A549 (cell line): ENCODE results near the gene BEAN1. TPM values are rescaled to one million over a fixed set of nuclear protein-coding genes. Genes with fewer than 3 reads are reported as not detected.

Experiments
- ATAC-seq, 2 experiments: fragments of 200-7000 bp in 1 of 2; fragments of >200 bp in 1 of 2; cut with Nextera tagmentation in 1 of 2; cut with Tn5 transposase in 1 of 2; 3 replicates each; pipeline versions ENCODE4 v1.8.0 to v1.9.1; 2018 to 2020; ENCODE audit warnings: mild to moderate bottlenecking in 1 of 2, moderate library complexity in 1 of 2
- CTCF ChIA-PET: fragments of 300-600 bp; sonication (Branson Sonifier 250); formaldehyde crosslinking; extraction: SDS; loops from one replicate; lab custom pipeline; 2021; ENCODE audit warnings: antibody characterized with exemption, inconsistent platforms; lab: Yijun Ruan, JAX
- POLR2A ChIA-PET: fragments of 350-600 bp; formaldehyde crosslinking; extraction: SDS; loops from one replicate; lab custom pipeline; 2021; ENCODE audit warnings: antibody characterized with exemption, inconsistent platforms; lab: Yijun Ruan, JAX
- DNase-seq, 2 experiments: peaks; one replicate each; pipeline versions ENCODE4 v3.0.0 to v3.0.0-alpha.2; 2011 to 2016; ENCODE audit warnings: low read depth in 1 of 2, low spot score in 1 of 2
- FAIRE-seq: peaks from 2 replicates; lab custom pipeline; 2011; peaks lifted over from hg19 to GRCh38; lab: Jason Lieb, UNC
- H3K27ac ChIP-seq, 2 experiments: fragments of >200 bp; sonication (Bioruptor Twin); formaldehyde crosslinking; 3 replicates each; pipeline ENCODE4 v1.5.1; 2016 to 2017
- H3K4me1 ChIP-seq: fragments of >200 bp; sonication (Bioruptor Twin); formaldehyde crosslinking; 3 replicates; pipeline ENCODE4 v1.6.1; 2016
- H3K4me2 ChIP-seq: fragments of >200 bp; sonication (Bioruptor Twin); formaldehyde crosslinking; 3 replicates; pipeline ENCODE4 v1.6.1; 2016
- H3K4me3 ChIP-seq: fragments of >200 bp; sonication (Bioruptor Twin); formaldehyde crosslinking; 3 replicates; pipeline ENCODE4 v1.5.1; 2016
- H3K9me3 ChIP-seq: fragments of >200 bp; sonication (Bioruptor Twin); formaldehyde crosslinking; 3 replicates; pipeline ENCODE4 v1.6.1; 2016
- BHLHE40 ChIP-seq: IDR thresholded peaks from 2 replicates; pipeline ENCODE4 v1.6.1; 2012; ENCODE audit warnings: low read depth, low read length, inconsistent platforms
- CBX8 ChIP-seq: fragments of 200-600 bp; sonication (generic); IDR thresholded peaks from 2 replicates; pipeline ENCODE4 v1.6.1; 2016
- CEBPB ChIP-seq, 2 experiments: fragments of >200 bp in 1 of 2; sonication (Bioruptor Twin) in 1 of 2; formaldehyde crosslinking in 1 of 2; IDR thresholded peaks; 2 replicates each; pipeline ENCODE4 v1.6.1; 2012 to 2016
- EHF ChIP-seq: fragments of 250-450 bp; sonication (Bioruptor Pico); IDR thresholded peaks from 2 replicates; pipeline ENCODE4 v1.5.0; 2020; ENCODE audit warnings: mild to moderate bottlenecking
- EP300 ChIP-seq, 2 experiments: fragments of >200 bp; sonication (Bioruptor Twin); formaldehyde crosslinking; IDR thresholded peaks; 2 replicates in 1 of 2; 3 replicates in 1 of 2; pipeline ENCODE4 v1.6.1; 2016 to 2017
- ESRRA ChIP-seq: fragments of 150-350 bp; IDR thresholded peaks from 2 replicates; pipeline ENCODE4 v1.6.1; 2014; ENCODE audit warnings: mild to moderate bottlenecking, low read length, borderline replicate concordance
- FOSB ChIP-seq: fragments of 250-450 bp; sonication (Bioruptor Pico); IDR thresholded peaks from 2 replicates; pipeline ENCODE4 v1.5.0; 2020; ENCODE audit warnings: mild to moderate bottlenecking, moderate library complexity
- FOSL2 ChIP-seq, 2 experiments: fragments of 450-650 bp in 1 of 2; fragments of >200 bp in 1 of 2; sonication (Bioruptor Twin) in 1 of 2; formaldehyde crosslinking; IDR thresholded peaks; 2 replicates each; pipeline versions ENCODE4 v1.5.0 to v1.6.1; 2016 to 2020; ENCODE audit warnings: mild to moderate bottlenecking in 1 of 2, moderate library complexity in 1 of 2
- FOXS1 ChIP-seq: fragments of 250-450 bp; sonication (Bioruptor Pico); IDR thresholded peaks from 2 replicates; pipeline ENCODE4 v1.5.0; 2020; ENCODE audit warnings: mild to moderate bottlenecking, moderate library complexity
- JUN ChIP-seq, 2 experiments: fragments of >200 bp; sonication (Bioruptor Twin); formaldehyde crosslinking; IDR thresholded peaks; 2 replicates in 1 of 2; 3 replicates in 1 of 2; pipeline ENCODE4 v1.6.1; 2016 to 2017
- MAZ ChIP-seq: fragments of 150-350 bp; IDR thresholded peaks from 2 replicates; pipeline ENCODE4 v1.6.1; 2014; ENCODE audit warnings: antibody characterized with exemption, low read depth, low read length, borderline replicate concordance
- MYC ChIP-seq: IDR thresholded peaks from 2 replicates; pipeline ENCODE4 v1.6.1; 2012; ENCODE audit warnings: mild to moderate bottlenecking, inconsistent platforms, low read length, improper control_type of control experiment, borderline replicate concordance
- NFE2L2 ChIP-seq: fragments of 150-350 bp; conservative IDR thresholded peaks from 2 replicates; pipeline ENCODE4 v1.6.1; 2014; ENCODE audit warnings: low read length
- NPAS2 ChIP-seq: fragments of 250-450 bp; sonication (Bioruptor Pico); IDR thresholded peaks from 2 replicates; pipeline ENCODE4 v1.8.0; 2022; ENCODE audit warnings: mild to moderate bottlenecking, moderate library complexity, borderline replicate concordance
- PHF8 ChIP-seq: fragments of 200-600 bp; sonication (generic); IDR thresholded peaks from 2 replicates; pipeline ENCODE4 v1.6.1; 2016; ENCODE audit warnings: low read depth, mild to moderate bottlenecking, antibody characterized with exemption, moderate library complexity, borderline replicate concordance
- POLR2A ChIP-seq: IDR thresholded peaks from 2 replicates; pipeline ENCODE4 v1.6.1; 2012; ENCODE audit warnings: mild to moderate bottlenecking, low read length
- RNF2 ChIP-seq: fragments of 200-600 bp; sonication (generic); IDR thresholded peaks from 2 replicates; pipeline ENCODE4 v1.6.1; 2016; ENCODE audit warnings: low read depth, mild to moderate bottlenecking, antibody characterized with exemption, moderate library complexity, borderline replicate concordance
- ZNF302 ChIP-seq: fragments of 250-450 bp; sonication (Bioruptor Pico); IDR thresholded peaks from 2 replicates; pipeline ENCODE4 v1.9.0; 2021; ENCODE audit warnings: inconsistent platforms, mild to moderate bottlenecking, moderate library complexity
- ZSCAN20 ChIP-seq: fragments of 250-450 bp; sonication (Bioruptor Pico); IDR thresholded peaks from 2 replicates; pipeline ENCODE4 v1.8.0; 2022; ENCODE audit warnings: mild to moderate bottlenecking, moderate library complexity
- WGBS: methylation state at CpG from one replicate; pipeline ENCODE4 v1.1.6; 2017; ENCODE audit errors: missing lambda C conversion rate; 5-methylcytosine and 5-hydroxymethylcytosine counted together
- polyA plus RNA-seq, 4 experiments: library from polyadenylated mRNA; depleted of rRNA in 3 of 4; stranded (reverse); fragments of >200 nt; fragmentation: RNase III in 1 of 4; extraction: RNeasy Plus Mini Kit Qiagen cat#74134 plus additional on column Dnase treatment in 1 of 4; gene quantifications; 2 replicates in 3 of 4; 3 replicates in 1 of 4; pipeline ENCODE4 v1.2.3, GENCODE V29; 2011 to 2017
- TF ChIP-seq, protein P1 (sequence below): fragments of >200 bp; sonication (Bioruptor Twin); formaldehyde crosslinking; IDR thresholded peaks from 2 replicates; pipeline ENCODE4 v1.6.1; 2016
- TF ChIP-seq, protein P2 (sequence below): fragments of 450-650 bp; IDR thresholded peaks from 2 replicates; pipeline ENCODE4 v1.6.1; 2014; ENCODE audit warnings: antibody characterized with exemption
- TF ChIP-seq, protein P3 (sequence below): fragments of >200 bp; sonication (Bioruptor Twin); formaldehyde crosslinking; IDR thresholded peaks from 3 replicates; pipeline ENCODE4 v1.6.1; 2016
- TF ChIP-seq, protein P4 (sequence below): fragments of >200 bp; sonication (Bioruptor Twin); formaldehyde crosslinking; IDR thresholded peaks from 3 replicates; pipeline ENCODE4 v1.5.1; 2016
- TF ChIP-seq, protein P5 (sequence below): fragments of 150-350 bp; IDR thresholded peaks from 2 replicates; pipeline ENCODE4 v1.6.1; 2014; ENCODE audit warnings: low read depth, mild to moderate bottlenecking, low read length
- TF ChIP-seq, protein P6 (sequence below): IDR thresholded peaks from 2 replicates; pipeline ENCODE4 v1.6.1; 2012

BEAN1 gene
- polyA plus RNA-seq, 2 of the 4 experiments (the other 2 are of a cell fraction) = 0.98 to 1.7 TPM

DNA sequence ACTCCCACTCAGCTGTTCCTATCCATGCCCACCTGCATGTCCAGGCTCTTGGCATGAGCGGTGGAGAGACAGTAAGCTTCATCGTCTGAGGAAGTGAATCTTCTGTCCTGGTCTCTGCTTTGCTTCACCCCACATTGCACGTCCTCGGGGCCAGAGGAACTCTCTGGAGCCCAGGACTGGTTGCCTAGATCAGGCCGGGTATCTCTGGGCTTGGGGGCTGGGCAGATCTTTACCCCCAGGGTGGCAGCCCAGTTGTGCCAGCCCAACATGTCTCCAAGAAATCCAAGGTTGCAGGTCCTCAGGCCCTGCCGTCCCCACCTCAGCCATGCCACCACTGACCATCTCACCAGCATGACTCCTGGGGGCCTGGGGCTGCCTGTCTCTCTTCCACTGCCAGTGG, 58.3 kb downstream of the BEAN1 start (continued):
- TF ChIP-seq, protein P1, sequence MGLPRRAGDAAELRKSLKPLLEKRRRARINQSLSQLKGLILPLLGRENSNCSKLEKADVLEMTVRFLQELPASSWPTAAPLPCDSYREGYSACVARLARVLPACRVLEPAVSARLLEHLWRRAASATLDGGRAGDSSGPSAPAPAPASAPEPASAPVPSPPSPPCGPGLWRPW = no peak

DNA sequence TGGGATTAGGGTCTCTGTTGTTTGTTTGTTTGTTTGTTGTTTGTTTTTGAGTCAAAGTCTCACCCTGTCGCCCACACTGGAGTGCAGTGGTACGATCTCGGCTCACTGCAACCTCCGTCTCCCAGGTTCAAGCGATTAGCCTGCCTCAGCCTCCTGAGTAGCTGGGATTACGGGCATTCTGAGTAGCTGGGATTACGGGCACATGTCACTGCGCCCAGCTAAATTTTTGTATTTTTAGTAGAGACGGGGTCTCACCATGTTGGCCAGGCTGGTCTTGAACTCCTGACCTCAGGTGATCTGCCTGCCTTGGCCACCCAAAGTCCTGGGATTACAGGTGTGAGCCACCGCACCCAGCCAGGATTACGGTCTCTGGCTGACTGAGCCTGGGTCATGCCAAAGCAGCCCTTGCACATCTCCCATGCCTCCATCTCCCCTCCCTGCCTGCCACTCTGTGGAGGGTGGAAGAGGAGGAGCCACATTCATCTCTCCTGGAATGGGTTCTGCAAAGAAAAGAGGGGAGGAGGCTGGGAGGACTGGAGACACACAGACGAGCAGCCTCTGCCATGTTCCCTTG, 59.2 kb downstream of the BEAN1 start:
- DNase-seq = no peak
- Histone ChIP-seq H3K4me2 (peak overlapping the region; percentile 32; the same call in 1 of the 3 replicates), H3K4me3 (no peak overlapping the region), H3K9me3 (no peaks in the 10 kb centered on the region), H3K27ac (peak overlapping the region; percentile 64 to 79), H3K4me1 (peaks cover 21% of the 10 kb centered on the region)
- WGBS = 93% methylated on average over 12 of the region's 12 CpGs
- CTCF ChIA-PET = interaction anchor here (0.5 to 15.7 kb wide), 8 partner anchors 10 to 383 kb away, joined by 3 to 185 read pairs (median 8); no protein-coding TSS in a partner anchor
- POLR2A ChIA-PET = interaction anchor here (1.1 kb wide), 1 partner anchor 26 kb away, joined by 3 read pairs; no protein-coding TSS in a partner anchor
- FAIRE-seq = no peak
- no peak for ATAC-seq
- TF ChIP-seq BHLHE40 = no peak
- TF ChIP-seq NPAS2 (CRISPR knock-in tag) = no peak
- TF ChIP-seq, protein P2, sequence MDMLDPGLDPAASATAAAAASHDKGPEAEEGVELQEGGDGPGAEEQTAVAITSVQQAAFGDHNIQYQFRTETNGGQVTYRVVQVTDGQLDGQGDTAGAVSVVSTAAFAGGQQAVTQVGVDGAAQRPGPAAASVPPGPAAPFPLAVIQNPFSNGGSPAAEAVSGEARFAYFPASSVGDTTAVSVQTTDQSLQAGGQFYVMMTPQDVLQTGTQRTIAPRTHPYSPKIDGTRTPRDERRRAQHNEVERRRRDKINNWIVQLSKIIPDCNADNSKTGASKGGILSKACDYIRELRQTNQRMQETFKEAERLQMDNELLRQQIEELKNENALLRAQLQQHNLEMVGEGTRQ = no peak
- TF ChIP-seq, protein P3, sequence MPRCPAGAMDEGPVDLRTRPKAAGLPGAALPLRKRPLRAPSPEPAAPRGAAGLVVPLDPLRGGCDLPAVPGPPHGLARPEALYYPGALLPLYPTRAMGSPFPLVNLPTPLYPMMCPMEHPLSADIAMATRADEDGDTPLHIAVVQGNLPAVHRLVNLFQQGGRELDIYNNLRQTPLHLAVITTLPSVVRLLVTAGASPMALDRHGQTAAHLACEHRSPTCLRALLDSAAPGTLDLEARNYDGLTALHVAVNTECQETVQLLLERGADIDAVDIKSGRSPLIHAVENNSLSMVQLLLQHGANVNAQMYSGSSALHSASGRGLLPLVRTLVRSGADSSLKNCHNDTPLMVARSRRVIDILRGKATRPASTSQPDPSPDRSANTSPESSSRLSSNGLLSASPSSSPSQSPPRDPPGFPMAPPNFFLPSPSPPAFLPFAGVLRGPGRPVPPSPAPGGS = no peak
- TF ChIP-seq, protein P4, sequence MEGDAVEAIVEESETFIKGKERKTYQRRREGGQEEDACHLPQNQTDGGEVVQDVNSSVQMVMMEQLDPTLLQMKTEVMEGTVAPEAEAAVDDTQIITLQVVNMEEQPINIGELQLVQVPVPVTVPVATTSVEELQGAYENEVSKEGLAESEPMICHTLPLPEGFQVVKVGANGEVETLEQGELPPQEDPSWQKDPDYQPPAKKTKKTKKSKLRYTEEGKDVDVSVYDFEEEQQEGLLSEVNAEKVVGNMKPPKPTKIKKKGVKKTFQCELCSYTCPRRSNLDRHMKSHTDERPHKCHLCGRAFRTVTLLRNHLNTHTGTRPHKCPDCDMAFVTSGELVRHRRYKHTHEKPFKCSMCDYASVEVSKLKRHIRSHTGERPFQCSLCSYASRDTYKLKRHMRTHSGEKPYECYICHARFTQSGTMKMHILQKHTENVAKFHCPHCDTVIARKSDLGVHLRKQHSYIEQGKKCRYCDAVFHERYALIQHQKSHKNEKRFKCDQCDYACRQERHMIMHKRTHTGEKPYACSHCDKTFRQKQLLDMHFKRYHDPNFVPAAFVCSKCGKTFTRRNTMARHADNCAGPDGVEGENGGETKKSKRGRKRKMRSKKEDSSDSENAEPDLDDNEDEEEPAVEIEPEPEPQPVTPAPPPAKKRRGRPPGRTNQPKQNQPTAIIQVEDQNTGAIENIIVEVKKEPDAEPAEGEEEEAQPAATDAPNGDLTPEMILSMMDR = no peak
- TF ChIP-seq FOSB (CRISPR knock-in tag) = no peak
- no peak for TF ChIP-seq CBX8
- no peak for TF ChIP-seq ZSCAN20 (CRISPR knock-in tag)
- TF ChIP-seq ZNF302 (CRISPR knock-in tag) = no peak
- TF ChIP-seq PHF8 = no peak
- TF ChIP-seq, protein P5, sequence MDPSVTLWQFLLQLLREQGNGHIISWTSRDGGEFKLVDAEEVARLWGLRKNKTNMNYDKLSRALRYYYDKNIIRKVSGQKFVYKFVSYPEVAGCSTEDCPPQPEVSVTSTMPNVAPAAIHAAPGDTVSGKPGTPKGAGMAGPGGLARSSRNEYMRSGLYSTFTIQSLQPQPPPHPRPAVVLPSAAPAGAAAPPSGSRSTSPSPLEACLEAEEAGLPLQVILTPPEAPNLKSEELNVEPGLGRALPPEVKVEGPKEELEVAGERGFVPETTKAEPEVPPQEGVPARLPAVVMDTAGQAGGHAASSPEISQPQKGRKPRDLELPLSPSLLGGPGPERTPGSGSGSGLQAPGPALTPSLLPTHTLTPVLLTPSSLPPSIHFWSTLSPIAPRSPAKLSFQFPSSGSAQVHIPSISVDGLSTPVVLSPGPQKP = no peak
- no peak for TF ChIP-seq MYC
- TF ChIP-seq POLR2A = no peak

DNA sequence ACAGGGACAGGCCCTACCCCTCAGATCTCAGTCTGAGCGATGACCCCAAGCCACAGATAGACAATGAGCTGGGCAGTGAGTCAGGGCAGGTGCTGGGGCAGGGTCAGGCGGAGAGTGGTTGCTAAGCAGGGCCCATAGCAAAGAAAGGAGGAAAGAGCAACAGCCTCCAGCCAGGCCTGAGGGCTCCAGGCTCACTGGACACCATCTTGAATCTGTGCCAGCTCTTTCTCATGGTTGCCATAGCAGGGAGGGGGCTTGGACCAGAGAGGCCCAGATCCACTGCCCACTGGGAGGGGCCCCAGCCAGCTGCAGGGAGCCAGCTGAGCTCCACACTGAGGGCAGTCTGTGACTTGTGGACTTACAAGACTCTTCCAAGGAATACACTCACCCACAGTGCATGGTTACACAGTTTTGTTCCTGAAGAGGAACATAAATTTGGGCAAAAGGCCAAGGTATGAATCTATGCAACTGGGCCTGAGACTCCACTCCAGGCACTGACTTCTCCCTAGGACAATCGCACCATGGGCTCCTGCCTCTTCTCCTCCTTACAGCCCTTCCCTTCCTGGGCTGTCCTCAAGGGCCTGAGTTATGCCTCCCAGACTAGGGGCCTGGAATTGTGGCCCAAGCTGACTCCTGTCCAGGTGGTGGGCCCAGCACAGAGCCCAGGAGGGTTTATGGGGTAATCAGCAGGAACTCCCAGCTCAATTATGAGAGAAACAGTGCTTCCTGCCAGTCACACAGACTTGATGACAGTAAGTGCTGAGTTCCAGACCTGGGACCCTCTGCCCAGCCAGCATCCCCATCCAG, 59.9 kb downstream of the BEAN1 start:
- ChIA-PET CTCF (interaction anchor here (0.5 to 15.7 kb wide), 9 partner anchors 11 to 382 kb away, joined by 3 to 185 read pairs (median 6); no protein-coding TSS in a partner anchor), POLR2A (interaction anchor here (1.1 kb wide), 1 partner anchor 25 kb away, joined by 3 read pairs; no protein-coding TSS in a partner anchor)
- peak overlapping the region; percentile 64 to 79 for H3K27ac ChIP-seq
- no peaks in the 10 kb centered on the region for H3K9me3 ChIP-seq
- no peak overlapping the region for H3K4me3 ChIP-seq
- peak in 1 of 2 experiments; percentile 33 for DNase-seq
- FAIRE-seq = no peak
- WGBS = 92% methylated on average over 3 of the region's 3 CpGs
- H3K4me2 ChIP-seq = peak overlapping the region; percentile 32; the same call in 1 of the 3 replicates
- ATAC-seq = peak; percentile 3 to 29; a peak in 3 of 6 replicates
- H3K4me1 ChIP-seq = peaks cover 21% of the 10 kb centered on the region
- TF ChIP-seq MAZ (no peak), FOXS1 (CRISPR knock-in tag) (no peak), NFE2L2 (no peak), JUN (IDR thresholded peaks at IDR 0.05) (no peak), RNF2 (no peak), EP300 (IDR thresholded peaks at IDR 0.05) (no peak), ESRRA (no peak), FOSL2 (IDR thresholded peaks at IDR 0.05) (no peak), FOSL2 (CRISPR knock-in tag; IDR thresholded peaks at IDR 0.05) (no peak), EHF (no peak), CEBPB (IDR thresholded peaks at IDR 0.05) (no peak)
- TF ChIP-seq, protein P6, sequence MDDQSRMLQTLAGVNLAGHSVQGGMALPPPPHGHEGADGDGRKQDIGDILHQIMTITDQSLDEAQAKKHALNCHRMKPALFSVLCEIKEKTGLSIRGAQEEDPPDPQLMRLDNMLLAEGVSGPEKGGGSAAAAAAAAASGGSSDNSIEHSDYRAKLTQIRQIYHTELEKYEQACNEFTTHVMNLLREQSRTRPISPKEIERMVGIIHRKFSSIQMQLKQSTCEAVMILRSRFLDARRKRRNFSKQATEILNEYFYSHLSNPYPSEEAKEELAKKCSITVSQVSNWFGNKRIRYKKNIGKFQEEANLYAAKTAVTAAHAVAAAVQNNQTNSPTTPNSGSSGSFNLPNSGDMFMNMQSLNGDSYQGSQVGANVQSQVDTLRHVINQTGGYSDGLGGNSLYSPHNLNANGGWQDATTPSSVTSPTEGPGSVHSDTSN = no peak
